ENCODE data around the gene NUAK2.

The NUAK2 gene

GRCh38 chr1:205345761-205346160 is 24.2 kb upstream of the NUAK2 start:
- DNase-seq: no peak

DNA sequence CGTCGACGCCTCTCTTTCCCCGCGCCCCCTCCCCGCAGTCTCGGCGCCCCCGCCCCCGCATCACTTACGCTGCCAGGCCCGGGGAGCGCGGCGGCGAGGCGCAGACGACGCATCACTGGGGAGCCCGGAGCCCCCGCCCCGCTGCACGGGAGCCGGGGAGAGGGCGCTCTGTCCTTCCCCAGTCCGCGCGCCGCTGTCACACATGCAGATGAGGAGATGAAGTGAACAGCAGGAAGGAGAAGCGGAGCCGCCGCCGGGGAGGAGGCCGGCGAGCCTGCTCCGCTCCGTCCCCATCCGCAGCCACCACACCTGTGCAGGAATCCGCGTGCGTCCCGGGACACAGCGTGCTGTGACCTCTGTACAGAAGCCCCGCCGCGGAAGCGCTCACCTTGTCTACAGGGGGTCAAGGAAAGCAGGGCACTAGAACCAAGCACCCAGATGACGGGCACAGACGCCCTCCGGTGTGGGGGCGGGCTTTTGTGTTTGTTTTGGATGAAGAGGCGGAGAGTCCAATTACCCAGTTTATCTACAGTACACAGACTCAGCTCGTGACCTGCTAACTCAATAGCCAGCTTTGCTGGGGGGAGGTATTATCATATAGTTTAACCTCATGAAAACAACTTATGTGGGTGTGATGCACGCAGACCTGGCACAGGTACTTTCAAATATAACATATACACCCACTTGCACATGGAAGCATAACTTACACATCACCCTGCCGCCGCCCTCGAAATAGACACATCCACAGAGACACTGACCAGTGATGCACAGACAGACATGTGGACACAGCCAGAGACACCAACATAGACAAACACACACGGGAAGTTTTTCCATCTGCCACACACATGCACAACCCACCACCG is 22.8 kb upstream of the NUAK2 start:
- peak; percentile 28 for DNase-seq

GRCh38 chr1:205343431-205344065 is 22.0 kb upstream of the NUAK2 start:
- no peak for DNase-seq

- DNase-seq: no peak
Observed at GRCh38 chr1:205342986-205343385, 21.4 kb upstream of the NUAK2 start.

DNA sequence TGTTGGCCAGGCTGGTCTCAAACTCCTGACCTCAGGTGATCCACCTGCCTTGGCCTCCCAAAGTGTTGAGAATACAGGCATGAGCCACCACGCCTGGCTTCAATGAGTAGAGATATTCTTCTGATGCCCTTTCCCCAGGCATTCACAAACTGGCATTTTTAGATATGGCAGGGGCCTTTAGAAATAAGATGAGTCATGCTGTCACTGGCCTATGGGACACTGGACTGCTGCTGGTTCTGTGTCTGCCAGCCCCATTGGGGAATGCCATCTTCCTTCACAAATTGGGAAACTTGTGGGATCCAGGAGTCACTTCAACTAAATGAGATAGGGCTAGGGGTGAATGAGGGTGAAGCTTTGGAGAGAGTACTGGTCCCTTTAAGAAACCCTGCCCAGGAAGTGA is 19.1 kb upstream of the NUAK2 start:
- no peak for DNase-seq

DNA sequence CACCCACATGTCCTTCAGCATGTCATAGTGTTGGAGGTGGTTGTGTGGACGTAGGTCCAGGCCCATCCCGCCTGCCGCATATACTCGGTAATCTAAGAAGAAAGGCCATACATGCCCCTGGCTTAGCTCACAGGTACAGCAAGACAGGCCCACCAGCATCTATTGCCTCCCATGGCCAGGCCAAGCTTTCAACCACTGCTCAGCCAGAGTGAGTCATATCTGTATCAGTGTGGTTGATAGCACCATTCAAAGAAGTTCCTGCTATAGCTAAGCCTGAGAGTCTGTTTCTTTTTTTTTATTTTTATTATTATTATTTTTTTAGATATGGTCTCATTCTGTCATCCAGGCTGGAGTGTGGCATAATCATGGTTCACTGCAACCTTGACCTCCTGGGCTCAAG is 18.2 kb upstream of the NUAK2 start:
- no peak for DNase-seq

- no peak for DNase-seq
Observed at GRCh38 chr1:205339197-205339702, 17.7 kb upstream of the NUAK2 start.

DNA sequence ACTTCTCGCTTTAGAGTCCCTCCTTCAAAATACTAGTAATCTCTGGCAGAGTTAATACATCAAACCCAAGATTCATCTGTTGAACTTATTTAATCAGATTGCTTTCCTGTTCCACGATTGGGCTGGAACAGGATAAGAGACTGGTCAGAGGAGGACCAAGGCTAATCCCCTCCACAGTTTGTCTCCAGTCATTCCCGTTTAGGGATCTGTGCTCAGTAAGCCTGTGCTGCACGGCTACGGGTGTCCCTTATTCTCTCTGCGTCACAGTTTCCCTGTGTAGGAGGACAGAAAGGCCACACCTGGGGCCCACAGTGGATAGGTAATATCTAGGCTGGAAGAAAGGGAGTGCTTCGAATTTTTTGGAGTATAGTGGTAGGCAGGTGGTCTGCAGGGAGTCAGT is 16.5 kb upstream of the NUAK2 start:
- DNase-seq: no peak

GRCh38 chr1:205337481-205337880 is 15.9 kb upstream of the NUAK2 start:
- DNase-seq: no peak

GRCh38 chr1:205335692-205336091 is 14.1 kb upstream of the NUAK2 start:
- peak; percentile 71 for DNase-seq

DNA sequence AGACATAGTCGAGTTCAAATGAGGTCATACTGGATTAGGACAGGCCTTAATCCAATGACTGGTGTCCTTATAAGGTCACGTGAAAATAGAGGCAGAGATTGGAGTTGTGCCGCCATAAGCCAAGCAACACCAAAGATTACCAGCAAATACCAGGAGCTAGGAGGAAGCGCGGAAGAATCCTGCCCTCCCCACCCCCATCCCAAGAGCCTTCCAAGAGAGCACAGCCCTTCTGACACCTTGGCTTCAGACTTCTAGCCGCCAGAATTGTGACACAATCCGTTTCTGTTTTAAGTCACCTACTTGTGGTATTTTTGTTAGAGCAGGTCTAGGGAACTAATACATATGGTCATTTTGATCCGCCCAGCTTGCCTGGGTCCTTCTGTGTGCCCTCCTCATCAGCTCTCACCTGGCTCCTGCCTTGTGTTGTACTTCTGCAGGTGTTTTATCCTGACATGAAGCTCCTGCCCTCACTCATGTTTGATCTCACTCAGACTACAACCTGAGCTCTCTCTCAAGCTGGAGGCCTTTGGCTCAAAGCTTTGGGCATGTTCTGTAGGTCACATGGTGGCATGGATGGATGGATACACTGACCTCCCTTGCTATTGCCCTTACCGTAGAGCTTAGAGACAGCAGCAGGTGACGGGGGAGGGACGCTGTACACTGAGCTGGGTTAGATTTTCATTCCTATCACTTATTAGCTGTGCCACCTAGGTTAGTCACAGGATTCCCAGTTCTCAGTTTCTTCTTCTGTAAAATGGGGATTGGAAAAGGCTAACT is 10.7 kb upstream of the NUAK2 start:
- DNase-seq: no peak

GRCh38 chr1:205330150-205330549 is 8.6 kb upstream of the NUAK2 start:
- DNase-seq: no peak

- DNase-seq: no peak
Observed at GRCh38 chr1:205329719-205330118, 8.2 kb upstream of the NUAK2 start.

GRCh38 chr1:205328476-205328875 is 6.9 kb upstream of the NUAK2 start:
- no peak for DNase-seq

GRCh38 chr1:205326812-205327466 is 5.4 kb upstream of the NUAK2 start:
- DNase-seq: no peak

DNA sequence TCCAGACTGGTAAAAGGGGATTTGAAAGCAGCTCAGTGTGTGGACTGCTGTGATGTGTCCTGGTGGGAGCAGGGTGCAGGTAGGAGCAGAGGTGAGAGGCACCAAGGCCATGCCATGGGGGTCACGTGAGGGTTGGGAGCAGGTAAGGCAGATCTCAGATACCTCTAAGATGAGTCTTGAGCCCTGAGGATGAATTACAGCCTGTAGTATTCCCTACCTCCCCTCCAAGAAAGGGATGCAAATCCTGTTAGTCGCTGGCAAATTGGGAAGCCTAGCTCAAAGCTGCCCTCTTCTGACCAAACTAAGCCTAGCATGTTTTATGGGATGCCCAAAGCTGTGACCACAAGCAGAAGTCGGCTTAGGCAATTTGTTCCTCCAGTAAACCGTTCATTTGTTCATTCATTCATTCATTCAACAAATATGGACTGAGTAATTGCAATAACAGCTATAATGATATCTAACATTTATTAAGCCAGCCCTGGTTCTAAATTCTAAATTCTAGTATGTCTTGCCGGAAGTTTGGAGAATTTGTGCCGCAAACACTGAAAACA is 3.9 kb upstream of the NUAK2 start:
- peak; percentile 56 for DNase-seq

DNA sequence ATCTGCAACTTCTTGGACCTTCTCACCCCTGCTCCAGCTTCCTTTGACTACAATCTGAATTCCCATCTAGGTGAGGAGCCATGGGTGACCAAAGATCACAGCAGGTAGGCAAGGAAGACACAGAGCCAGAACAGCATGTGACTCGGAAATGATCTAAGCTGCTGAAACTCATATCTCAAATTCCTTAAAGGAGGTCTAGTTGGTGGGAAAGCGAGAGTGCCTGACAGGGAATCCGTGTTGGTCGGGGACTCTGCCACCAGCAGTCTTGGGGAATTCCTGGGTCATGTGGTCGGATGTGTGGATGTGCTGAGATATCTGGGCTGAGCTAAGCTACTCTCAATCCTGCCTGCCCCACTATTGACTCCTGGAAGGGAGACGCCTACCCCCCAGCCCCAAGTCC is 3.2 kb upstream of the NUAK2 start:
- no peak for DNase-seq

DNA sequence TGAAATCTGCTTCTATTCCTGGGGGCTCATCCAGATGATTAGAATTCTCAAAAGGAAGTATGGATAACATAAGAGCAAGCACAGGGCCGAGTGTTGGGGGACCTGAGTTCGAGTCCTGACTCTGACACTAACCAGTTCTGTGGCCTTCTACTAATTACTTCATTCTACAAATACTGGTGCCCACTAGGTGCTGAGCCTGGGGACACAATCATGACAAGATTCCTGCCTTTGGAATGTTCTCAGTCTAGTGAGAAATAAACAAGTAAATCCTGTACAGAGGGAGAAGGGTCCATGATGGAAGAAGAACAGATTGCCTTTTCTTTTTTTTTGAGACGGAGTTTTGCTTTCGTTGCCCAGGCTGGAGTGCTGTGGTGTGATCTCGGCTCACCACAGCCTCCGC is 2.2 kb upstream of the NUAK2 start:
- DNase-seq: no peak

- no peak for DNase-seq
Observed at GRCh38 chr1:205321959-205322283, 376 bp upstream of the NUAK2 start.

DNA sequence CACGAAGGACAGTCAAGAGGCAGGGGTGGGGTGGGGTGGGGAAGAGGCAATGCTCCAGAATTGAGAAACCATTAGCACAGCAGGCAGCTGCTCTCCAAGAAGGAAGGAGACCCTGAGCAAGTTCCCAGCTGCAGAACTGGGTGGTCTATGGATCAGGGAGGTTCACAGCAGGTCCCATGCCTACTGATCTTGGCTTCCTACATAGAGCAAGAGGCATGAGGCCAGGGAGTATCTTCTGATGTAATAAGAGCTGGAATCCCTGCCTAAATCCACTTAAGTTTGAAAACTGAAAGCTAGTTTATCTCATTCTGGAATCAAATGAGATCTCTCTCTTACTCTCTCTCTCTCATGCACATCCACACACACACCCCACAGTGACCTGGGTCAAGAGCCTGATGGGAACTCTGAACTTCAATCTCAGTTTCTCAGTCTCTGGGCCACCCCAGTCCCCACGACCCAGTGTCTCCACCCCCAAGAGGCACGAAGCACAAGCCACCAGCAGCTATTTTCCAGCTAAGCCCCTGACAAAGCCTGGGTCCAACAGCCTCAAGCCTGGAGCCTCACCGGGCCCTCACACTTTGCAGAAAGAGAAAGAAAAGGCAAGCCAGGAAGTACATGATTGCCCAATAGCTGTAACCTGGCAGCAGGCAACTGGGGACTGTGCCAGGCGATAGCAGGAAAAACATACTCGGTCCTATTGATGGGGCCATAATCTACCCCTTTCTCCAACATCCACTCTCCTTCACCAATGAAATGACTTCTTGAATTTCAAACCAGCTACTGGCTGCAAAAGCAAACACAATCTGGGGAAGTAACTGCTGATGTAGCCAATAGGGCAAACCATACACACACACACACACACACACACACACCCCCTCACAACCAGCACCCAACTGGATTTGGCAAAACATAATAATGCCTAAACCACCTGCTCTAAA is 2.2 kb downstream of the NUAK2 start:
- DNase-seq: peak; percentile 21

DNA sequence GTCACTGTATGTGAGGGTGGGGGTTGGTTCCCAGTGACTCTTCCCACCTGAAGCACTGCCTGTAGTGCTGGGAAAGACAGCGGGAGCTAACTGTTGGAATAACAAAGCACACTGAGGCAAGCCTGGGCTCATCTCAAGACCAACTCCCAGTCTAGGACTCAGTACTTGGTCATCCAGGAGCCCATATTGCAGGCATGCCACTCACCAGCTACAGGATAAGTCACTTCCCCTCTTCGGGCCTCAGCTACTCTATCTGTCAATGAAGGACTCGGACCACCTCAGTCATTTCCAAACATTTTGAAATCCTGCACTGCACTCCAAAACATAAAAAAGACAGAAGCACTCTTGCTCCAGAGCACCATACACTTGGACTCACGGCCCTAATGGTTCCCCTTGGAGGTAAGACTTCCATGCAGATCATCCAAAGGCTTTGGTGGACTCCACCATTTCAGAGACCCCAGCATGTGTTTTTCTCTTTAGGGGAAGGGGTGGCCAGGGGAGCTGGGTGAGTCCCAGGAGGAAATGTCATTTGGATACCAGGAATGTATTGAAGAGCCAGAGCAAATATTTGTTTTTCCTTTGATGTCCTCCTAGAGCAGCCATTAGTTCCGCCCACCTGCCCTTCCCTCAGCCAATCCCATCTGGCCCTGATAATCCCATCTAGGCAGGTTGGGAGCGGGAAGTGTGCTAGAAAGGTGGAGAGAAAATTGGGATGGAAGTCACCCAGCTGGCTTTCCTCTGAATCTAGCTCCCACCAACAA is 3.1 kb downstream of the NUAK2 start:
- no peak for DNase-seq
